GM18907 (cell line): ENCODE measurements around the gene CDK10.
A peak's percentile ranks its signal among the peaks of the same experiment; 100 is the strongest.
"Not testable (repeated sequence)": the region's sequence is repeated elsewhere in the genome, so short reads cannot be mapped to it uniquely, and the experiment has no call there.

Experiments
- ATAC-seq: cut with Tn5 transposase; IDR thresholded peaks from one replicate; pipeline ENCODE4 v1.9.1; 2021; ENCODE audit warnings: mild to moderate bottlenecking, moderate library complexity; ENCODE audit not compliant: unreplicated experiment

CDK10 gene

GRCh38 chr16:89686520-89687091, at the start of gene CDK10:
Gene CDK10 (plus strand): TSS chr16:89686689. CDS start chr16:89686711, 22 bp downstream.
- peak; percentile 78 for ATAC-seq

GRCh38 chr16:89637379-89637778, 49.1 kb upstream of the CDK10 start:
- ATAC-seq, result no peak

GRCh38 chr16:89638455-89638854, 48.0 kb upstream of the CDK10 start:
- ATAC-seq, result no peak

GRCh38 chr16:89639385-89639784, 47.1 kb upstream of the CDK10 start:
- ATAC-seq, result no peak

- no peak for ATAC-seq
Observed at GRCh38 chr16:89641458-89642119, 44.9 kb upstream of the CDK10 start.

- ATAC-seq, result no peak
Observed at GRCh38 chr16:89642574-89642973, 43.9 kb upstream of the CDK10 start.

- ATAC-seq, result no peak
Observed at GRCh38 chr16:89643769-89644300, 42.7 kb upstream of the CDK10 start.

GRCh38 chr16:89645122-89645521, 41.4 kb upstream of the CDK10 start:
- ATAC-seq, result no peak

GRCh38 chr16:89646270-89646669, 40.2 kb upstream of the CDK10 start:
- ATAC-seq, result no peak

- ATAC-seq, result no peak
Observed at GRCh38 chr16:89646906-89647305, 39.6 kb upstream of the CDK10 start.

- no peak for ATAC-seq
Observed at GRCh38 chr16:89651584-89651983, 34.9 kb upstream of the CDK10 start.

GRCh38 chr16:89653656-89654295, 32.7 kb upstream of the CDK10 start:
- ATAC-seq, result no peak

- no peak for ATAC-seq
Observed at GRCh38 chr16:89655062-89655643, 31.3 kb upstream of the CDK10 start.

GRCh38 chr16:89656435-89657121, 29.9 kb upstream of the CDK10 start:
- no peak for ATAC-seq

GRCh38 chr16:89657442-89658220, 28.9 kb upstream of the CDK10 start, which contains the start of the genes CHMP1A and SPATA33:
Gene CHMP1A (minus strand): TSS chr16:89657708. CDS start chr16:89657588, 120 bp downstream.
Gene SPATA33 (plus strand): TSS chr16:89657836. CDS start chr16:89657912, 76 bp downstream.
- peak; percentile 87 for ATAC-seq

- ATAC-seq, result no peak
Observed at GRCh38 chr16:89658221-89658879, 28.1 kb upstream of the CDK10 start.

- no peak for ATAC-seq
Observed at GRCh38 chr16:89660146-89660545, 26.3 kb upstream of the CDK10 start.

- no peak for ATAC-seq
Observed at GRCh38 chr16:89661215-89661614, 25.3 kb upstream of the CDK10 start.

- ATAC-seq, result not testable (repeated sequence)
Observed at GRCh38 chr16:89664238-89664637, 22.3 kb upstream of the CDK10 start.

GRCh38 chr16:89667000-89667399, 19.5 kb upstream of the CDK10 start:
- not testable (repeated sequence) for ATAC-seq
